ENCODE data around the gene ALDH4A1. TPM values are rescaled to one million over a fixed set of nuclear protein-coding genes. Genes with fewer than 3 reads are reported as not detected.

The ALDH4A1 gene
- total and polyA plus RNA-seq, 9 donors: 5.7 to 17.0 (median 13.1) TPM

DNA sequence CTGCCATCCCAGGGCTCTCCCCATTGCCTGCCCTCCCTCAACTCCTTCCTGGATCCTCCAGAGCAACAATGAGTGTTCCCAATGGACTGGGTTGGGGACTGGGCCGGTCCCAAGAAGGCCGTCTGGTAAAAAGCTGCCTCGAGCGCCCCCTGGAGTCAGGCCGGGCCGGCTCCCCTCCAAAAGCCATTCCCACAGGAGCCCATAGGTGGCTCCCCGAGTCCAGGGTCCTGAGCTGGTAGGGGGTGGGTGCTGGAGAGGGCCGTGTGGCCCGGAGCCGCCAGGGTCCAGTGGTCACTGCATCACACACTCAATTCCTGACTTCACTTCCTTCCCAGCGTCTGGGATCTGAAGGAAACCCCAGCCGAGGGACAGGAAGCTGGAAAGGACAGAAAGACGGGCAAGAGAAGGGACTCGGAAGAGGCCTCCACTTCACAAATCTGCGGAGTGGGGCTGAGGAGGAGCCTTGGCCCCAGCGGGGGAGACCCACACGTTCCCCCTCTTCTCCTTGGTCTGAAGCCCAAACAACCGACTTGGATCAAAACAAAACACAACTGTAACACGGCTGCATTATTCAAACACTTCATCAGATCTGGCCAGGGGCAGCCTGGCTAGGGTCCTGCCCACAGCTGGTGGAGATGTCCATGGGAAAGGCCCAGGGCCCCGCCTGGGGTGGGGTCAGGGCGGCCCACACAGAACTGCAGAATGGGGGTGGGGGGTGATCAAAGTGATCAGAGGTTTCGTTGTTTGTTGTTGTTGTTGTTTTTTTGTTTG lies 10.9 kb upstream of the ALDH4A1 start:
- Histone ChIP-seq H3K9me3 (replicated peaks; ENCODE audit: control insufficient read depth, low read depth, low read length) (no peaks in the 10 kb centered on the region), H3K27ac (ENCODE audit: low read length) (peak overlapping the region; percentile 29), H3K4me1 (ENCODE audit: control insufficient read depth, insufficient read depth, low read length) (peaks cover 22% of the 10 kb centered on the region), H3K4me3 (ENCODE audit: low read length) (no peak overlapping the region), H3K27me3 (ENCODE audit: control insufficient read depth, insufficient read depth, low read length) (no peaks in the 10 kb centered on the region), H3K36me3 (ENCODE audit: control insufficient read depth, insufficient read depth, low read length) (peaks cover 39% of the 10 kb centered on the region)
- peak; percentile 63 for DNase-seq
- 22% methylated on average over 9 of the region's 22 CpGs for WGBS (ENCODE audit: insufficient coverage)

DNA sequence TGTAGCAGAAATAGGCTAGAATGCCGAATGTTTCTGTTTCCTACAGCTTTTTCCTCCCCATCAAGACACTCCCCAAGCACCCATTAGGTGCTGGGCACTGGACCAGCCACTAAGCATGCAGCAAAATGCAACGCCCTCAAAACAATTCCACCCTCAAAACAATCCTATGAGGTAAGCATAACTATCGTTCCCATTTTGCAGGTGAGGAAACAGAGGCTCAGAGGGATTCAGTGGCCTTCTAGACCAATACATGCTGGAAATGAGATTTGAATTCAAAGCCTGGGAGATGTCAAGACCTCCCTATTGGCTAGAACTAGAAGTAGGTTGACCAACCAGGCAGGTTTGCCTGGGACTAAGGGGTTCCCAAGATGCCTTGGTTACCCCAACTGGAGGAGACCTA lies 10.2 kb upstream of the ALDH4A1 start:
- DNase-seq: no peak
- H3K4me1 ChIP-seq (ENCODE audit: control insufficient read depth, insufficient read depth, low read length): peaks cover 29% of the 10 kb centered on the region
- peaks cover 36% of the 10 kb centered on the region for H3K36me3 ChIP-seq (ENCODE audit: control insufficient read depth, insufficient read depth, low read length)
- H3K9me3 ChIP-seq (replicated peaks; ENCODE audit: control insufficient read depth, low read depth, low read length): no peaks in the 10 kb centered on the region
- no peak overlapping the region for H3K4me3 ChIP-seq (ENCODE audit: low read length)
- H3K27me3 ChIP-seq (ENCODE audit: control insufficient read depth, insufficient read depth, low read length): no peaks in the 10 kb centered on the region
- no peak overlapping the region for H3K27ac ChIP-seq (ENCODE audit: low read length)
- no CpG with 5 or more reads among the region's 3 CpGs for WGBS (ENCODE audit: insufficient coverage)

DNA sequence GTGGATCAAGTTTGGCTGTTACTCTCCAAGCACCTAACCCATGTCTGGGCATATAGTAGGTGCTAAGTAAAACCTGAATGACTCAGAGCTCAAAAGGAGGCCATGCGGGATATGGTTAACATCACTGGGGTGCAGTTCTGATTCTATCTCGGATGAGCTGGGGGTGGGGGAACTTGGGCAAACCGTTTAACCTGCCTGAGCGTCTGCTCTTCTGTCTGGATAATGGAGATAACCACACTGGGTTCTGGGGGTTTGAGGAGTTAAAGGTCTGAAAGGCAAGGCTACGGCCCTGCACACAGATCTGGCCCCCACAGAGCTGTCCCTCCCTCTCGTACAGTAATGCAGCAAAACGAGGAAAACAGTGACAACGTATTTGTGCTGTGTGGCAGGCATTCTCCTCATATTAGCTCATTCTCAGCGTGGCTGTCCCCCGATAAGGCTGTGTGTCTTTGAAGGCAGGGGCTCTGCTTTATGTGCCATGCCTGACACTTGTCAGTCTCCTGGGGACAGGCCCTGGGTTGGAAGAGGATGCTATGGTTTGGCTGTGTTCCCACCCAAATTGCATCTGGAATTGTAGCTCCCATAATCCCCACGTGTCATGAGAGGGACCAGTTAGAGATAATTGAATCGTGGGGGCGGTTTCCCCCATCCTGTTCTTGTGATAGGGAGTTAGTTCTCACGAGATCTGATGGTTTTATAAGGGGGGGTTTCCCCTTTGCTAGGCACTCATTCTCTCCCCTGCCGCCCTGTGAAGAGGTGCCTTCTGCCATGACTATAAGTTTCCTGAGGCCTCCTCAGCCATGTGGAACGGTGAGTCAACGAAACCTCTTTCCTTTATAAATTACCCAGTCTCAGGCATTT lies 6.8 kb upstream of the ALDH4A1 start:
- peaks cover 32% of the 10 kb centered on the region for H3K4me1 ChIP-seq (ENCODE audit: control insufficient read depth, insufficient read depth, low read length)

DNA sequence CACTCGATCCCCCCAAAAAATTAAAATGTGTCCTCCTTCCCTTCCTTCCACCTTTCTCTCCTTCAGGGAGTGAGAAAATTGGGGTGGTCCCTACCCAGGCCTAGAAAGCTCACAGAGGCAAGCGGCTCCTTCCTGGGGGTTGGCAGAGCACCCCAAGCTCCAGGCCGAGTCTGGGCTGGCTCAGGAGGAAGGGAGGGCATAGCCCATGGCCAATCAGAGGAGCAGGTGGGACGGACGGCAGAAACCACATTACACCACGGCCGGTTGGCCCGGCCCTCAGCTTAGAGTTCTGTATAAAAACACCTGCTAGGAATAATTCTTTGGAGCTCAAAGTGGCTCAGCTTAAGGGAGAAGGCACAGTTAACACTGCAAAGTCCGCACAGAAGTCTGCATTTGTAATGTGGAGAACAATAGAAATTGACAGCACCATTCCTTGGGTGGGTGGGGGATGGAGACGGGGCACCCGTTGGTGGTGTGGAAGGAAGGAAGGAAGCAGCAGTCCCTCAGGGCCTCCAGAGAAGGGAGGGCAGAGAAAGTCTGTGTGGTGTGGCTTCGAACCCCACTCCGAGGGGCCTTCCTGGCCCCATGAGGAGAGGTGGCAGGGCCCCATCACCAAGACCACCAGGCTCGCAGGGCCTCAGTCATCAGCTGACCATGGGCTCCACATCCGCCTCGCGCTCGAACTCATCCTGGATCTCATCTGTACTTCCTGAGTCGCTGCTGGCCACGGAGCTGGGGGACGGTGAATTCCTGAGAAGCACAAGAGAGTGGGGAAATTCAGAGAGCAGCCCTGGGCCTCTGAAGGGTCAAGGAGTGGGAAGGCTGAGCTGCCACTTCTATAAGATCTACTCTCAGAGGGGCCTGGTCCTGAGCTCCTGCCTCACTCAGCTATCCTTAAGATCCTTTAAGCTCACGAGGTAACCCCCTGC lies 5.8 kb upstream of the ALDH4A1 start:
- no peak for DNase-seq
- Histone ChIP-seq H3K9me3 (replicated peaks; ENCODE audit: control insufficient read depth, low read depth, low read length) (no peaks in the 10 kb centered on the region), H3K27me3 (ENCODE audit: control insufficient read depth, insufficient read depth, low read length) (no peaks in the 10 kb centered on the region), H3K4me3 (ENCODE audit: low read length) (no peak overlapping the region), H3K4me1 (ENCODE audit: control insufficient read depth, insufficient read depth, low read length) (peaks cover 32% of the 10 kb centered on the region), H3K36me3 (ENCODE audit: control insufficient read depth, insufficient read depth, low read length) (peaks cover 30% of the 10 kb centered on the region), H3K27ac (ENCODE audit: low read length) (peak overlapping the region; percentile 56)
- WGBS (ENCODE audit: insufficient coverage): 41% methylated on average over 18 of the region's 22 CpGs

More for the DNA sequence above, 6.8 kb upstream of the ALDH4A1 start:
- H3K4me3 ChIP-seq (ENCODE audit: low read length): no peak overlapping the region
- 63% methylated on average over 8 of the region's 17 CpGs for WGBS (ENCODE audit: insufficient coverage)
- no peaks in the 10 kb centered on the region for H3K27me3 ChIP-seq (ENCODE audit: control insufficient read depth, insufficient read depth, low read length)
- no peak overlapping the region for H3K27ac ChIP-seq (ENCODE audit: low read length)
- peaks cover 30% of the 10 kb centered on the region for H3K36me3 ChIP-seq (ENCODE audit: control insufficient read depth, insufficient read depth, low read length)
- no peak for DNase-seq
- H3K9me3 ChIP-seq (replicated peaks; ENCODE audit: control insufficient read depth, low read depth, low read length): no peaks in the 10 kb centered on the region

DNA sequence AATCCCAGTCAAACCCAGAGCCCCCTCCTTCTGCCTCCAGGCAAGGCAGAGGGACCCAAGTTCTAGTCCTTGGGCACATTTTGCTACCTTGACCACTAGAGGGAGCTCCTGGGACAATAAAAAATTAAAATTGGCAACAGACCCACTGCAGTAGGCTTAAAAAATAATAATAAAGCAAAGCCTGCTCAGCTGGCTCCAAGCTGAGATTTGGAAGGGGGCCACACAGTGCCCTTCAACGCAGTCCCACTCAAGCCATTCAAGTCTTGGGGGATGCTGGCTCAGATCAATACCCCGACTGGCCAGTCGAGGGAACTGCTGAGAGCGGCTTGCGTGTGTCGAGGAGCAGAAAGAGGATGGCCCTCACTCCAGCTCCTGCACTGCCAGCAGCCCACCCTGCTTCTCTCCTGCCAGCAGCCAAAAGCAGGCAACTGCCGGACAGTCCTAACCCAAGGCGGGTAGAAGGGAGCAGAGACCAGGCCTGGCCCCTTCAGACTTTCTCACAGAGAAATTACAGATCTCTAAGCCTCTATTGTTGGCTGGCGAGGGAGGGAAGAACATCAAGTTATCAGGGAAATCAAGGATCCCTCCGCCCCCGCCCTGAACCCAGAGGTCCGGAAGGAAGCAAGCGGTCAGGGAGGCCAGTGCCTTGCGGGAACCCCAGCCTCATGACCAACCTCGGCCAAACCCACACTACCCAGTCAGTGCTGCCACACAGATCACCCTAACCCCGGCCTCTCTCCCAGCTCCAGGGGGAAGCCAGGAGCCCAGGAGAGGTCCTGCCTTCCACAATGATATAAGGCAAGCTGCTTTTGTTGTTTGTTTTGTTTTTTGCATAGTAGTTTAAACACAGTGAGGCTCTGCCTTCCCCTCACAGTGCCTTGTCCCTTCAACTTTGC lies 4.9 kb upstream of the ALDH4A1 start:
- H3K4me1 ChIP-seq (ENCODE audit: control insufficient read depth, insufficient read depth, low read length): peaks cover 29% of the 10 kb centered on the region
- WGBS (ENCODE audit: insufficient coverage): 47% methylated on average over 8 of the region's 16 CpGs
- no peak overlapping the region for H3K4me3 ChIP-seq (ENCODE audit: low read length)
- H3K9me3 ChIP-seq (replicated peaks; ENCODE audit: control insufficient read depth, low read depth, low read length): no peaks in the 10 kb centered on the region
- no peaks in the 10 kb centered on the region for H3K27me3 ChIP-seq (ENCODE audit: control insufficient read depth, insufficient read depth, low read length)
- peak; percentile 79 for DNase-seq
- H3K27ac ChIP-seq (ENCODE audit: low read length): peak overlapping the region; percentile 56
- H3K36me3 ChIP-seq (ENCODE audit: control insufficient read depth, insufficient read depth, low read length): peaks cover 24% of the 10 kb centered on the region

DNA sequence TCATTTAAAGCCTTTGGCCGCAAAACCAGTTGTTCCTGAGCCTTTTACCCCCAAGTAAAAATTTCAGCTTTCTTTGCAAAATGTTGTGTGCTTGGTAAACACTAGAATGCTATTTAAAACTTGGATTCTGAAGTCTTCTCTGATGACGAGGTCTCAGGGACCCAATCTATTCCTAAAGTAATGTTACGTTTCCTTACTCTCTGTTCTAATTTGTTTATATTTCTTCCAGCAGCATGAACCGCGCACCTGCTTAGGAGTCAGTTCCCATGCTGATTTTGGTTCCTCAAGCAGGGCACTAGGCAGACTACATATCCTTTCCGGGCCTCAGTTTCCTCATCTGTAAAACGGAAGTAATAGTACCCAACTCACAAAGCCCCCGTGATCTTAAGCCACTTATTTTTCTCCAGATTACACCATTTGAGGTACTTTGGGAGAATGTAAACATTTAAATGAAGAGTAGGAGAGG lies 969 bp upstream of the ALDH4A1 start:
- Histone ChIP-seq H3K4me3 (ENCODE audit: low read length) (peak overlapping the region; percentile 68), H3K36me3 (ENCODE audit: control insufficient read depth, insufficient read depth, low read length) (no peaks in the 10 kb centered on the region), H3K4me1 (ENCODE audit: control insufficient read depth, insufficient read depth, low read length) (peaks cover 41% of the 10 kb centered on the region), H3K27ac (ENCODE audit: low read length) (peak overlapping the region; percentile 93), H3K9me3 (replicated peaks; ENCODE audit: control insufficient read depth, low read depth, low read length) (no peaks in the 10 kb centered on the region), H3K27me3 (ENCODE audit: control insufficient read depth, insufficient read depth, low read length) (no peaks in the 10 kb centered on the region)
- DNase-seq: no peak
- 44% methylated on average over 4 of the region's 8 CpGs for WGBS (ENCODE audit: insufficient coverage)

DNA sequence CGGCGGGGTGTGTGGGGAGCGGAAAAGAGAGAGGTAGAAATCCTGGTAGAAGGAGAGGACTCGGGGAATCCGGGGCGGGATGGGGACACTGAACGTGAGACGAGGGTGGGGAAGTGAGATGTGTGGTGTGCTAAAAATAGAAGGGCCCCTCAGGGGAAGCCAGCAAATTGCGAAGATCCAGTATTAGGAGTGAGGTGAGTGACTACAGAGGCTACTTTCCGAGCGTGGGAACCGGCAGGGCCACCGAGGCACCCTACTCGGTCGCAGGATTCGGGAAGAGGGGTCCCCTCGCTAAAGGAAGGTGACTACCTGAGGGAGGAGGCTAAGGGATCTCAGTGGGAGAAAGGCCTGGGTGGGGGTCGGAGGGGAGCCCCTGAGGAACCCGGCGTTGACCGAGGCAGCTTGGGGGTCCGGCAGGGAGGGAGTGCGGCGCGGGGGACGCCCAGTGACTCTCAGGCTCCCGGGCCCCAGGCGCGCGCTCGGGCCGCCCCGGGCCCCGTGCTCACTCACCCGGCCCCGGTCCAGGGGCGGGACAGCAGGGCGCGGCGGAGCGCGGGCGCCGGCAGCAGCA lies 318 bp downstream of the ALDH4A1 start:
- Histone ChIP-seq H3K36me3 (ENCODE audit: control insufficient read depth, insufficient read depth, low read length) (peaks cover 4% of the 10 kb centered on the region), H3K4me3 (ENCODE audit: low read length) (peak overlapping the region; percentile 68), H3K27me3 (ENCODE audit: control insufficient read depth, insufficient read depth, low read length) (no peaks in the 10 kb centered on the region), H3K27ac (ENCODE audit: low read length) (peak overlapping the region; percentile 93), H3K9me3 (replicated peaks; ENCODE audit: control insufficient read depth, low read depth, low read length) (no peaks in the 10 kb centered on the region), H3K4me1 (ENCODE audit: control insufficient read depth, insufficient read depth, low read length) (peaks cover 28% of the 10 kb centered on the region)
- peak; percentile 59 for DNase-seq
- under 1% methylated on average over 41 of the region's 44 CpGs for WGBS (ENCODE audit: insufficient coverage)

DNA sequence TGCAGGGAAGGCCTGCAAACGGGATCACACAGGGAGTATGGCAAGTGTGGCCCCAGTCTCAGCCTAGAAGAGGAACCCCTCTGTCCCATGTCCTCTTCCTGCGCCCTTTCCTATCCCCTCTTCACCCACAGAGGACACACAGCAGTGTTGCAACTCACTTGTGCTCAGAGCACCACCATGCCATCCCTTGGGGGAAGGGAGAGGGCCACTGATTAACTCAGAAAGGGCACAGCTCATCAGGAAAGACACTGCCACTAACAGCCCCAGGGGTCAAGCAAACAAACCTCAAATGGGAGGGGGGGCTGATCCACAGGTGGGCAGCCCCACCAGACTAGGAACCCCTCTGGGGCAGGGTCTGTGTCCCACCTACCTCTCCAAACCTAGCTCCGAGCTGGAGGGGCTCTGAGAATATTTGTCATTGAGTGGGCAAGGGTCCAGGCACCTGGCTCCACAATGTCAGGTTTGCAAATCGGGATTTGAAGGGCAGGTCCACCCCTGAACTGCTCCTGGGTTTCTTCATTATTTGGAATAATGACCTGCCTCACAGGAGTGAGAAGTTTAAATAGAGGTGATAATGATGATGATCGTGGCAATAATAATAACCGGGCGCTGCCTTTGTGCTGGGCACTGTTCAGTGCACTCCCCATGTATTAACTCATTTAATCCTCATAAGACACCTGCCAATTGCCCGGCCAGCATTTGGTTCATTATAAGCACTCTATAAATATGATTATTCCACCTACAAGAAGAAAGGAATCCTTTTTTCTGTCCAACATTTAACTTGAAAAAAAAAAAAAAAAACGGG lies 1.0 kb downstream of the ALDH4A1 start:
- DNase-seq: no peak
- no peak overlapping the region for H3K27ac ChIP-seq (ENCODE audit: low read length)
- no peaks in the 10 kb centered on the region for H3K9me3 ChIP-seq (replicated peaks; ENCODE audit: control insufficient read depth, low read depth, low read length)
- H3K4me1 ChIP-seq (ENCODE audit: control insufficient read depth, insufficient read depth, low read length): peaks cover 27% of the 10 kb centered on the region
- H3K36me3 ChIP-seq (ENCODE audit: control insufficient read depth, insufficient read depth, low read length): peaks cover 5% of the 10 kb centered on the region
- H3K4me3 ChIP-seq (ENCODE audit: low read length): peak overlapping the region; percentile 68
- WGBS (ENCODE audit: insufficient coverage): 70% methylated on average over 1 of the region's 9 CpGs
- no peaks in the 10 kb centered on the region for H3K27me3 ChIP-seq (ENCODE audit: control insufficient read depth, insufficient read depth, low read length)
